Measurements from ENCODE around the gene DNAH14. TPM values are rescaled to one million over a fixed set of nuclear protein-coding genes. Genes with fewer than 3 reads are reported as not detected.

Gene DNAH14
- total RNA-seq, 1 experiment from 2014 or later: 39.7 TPM

DNA sequence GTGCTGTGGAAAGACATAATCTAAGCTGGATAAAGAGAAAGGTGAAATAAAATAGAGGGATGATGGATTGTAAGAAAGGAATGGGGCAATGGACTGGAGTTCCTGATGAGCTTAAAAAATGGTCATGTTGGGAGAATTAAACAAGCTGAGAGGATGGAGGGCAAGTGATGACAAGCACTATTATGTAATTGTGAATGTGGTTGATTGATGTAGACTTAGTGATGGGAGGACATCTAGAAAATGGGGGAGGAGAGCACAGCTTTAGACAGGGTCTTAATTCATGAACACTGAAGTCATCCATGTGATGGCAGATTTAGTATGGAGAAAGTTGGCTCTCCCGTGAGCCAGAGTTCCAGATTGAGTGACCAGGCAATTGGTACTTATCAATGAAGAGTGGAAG is 29.0 kb downstream of the DNAH14 start:
- H3K23me2 ChIP-seq (ENCODE audit: insufficient read length, low read depth, low read length, poor library complexity, severe bottlenecking): no peaks in the 10 kb centered on the region
- no peak overlapping the region for H2BK120ac ChIP-seq (ENCODE audit: low read depth, low read length, poor library complexity, severe bottlenecking)
- no peak overlapping the region for H3K18ac ChIP-seq (ENCODE audit: insufficient read length, low read depth, low read length)
- no peaks in the 10 kb centered on the region for H4K20me1 ChIP-seq (ENCODE audit: control insufficient read depth, insufficient read depth, insufficient read length)
- no peaks in the 10 kb centered on the region for H3K27me3 ChIP-seq (ENCODE audit: insufficient read depth, low read length)
- H3K79me1 ChIP-seq (ENCODE audit: insufficient read depth, low read depth, low read length, poor library complexity, severe bottlenecking): no peaks in the 10 kb centered on the region
- no peak overlapping the region for H3K4me3 Mint-ChIP-seq
- no peak overlapping the region for H3K23ac ChIP-seq (ENCODE audit: insufficient read length, low read depth, low read length)
- H2AFZ ChIP-seq (ENCODE audit: low read length): no peak overlapping the region
- H4K91ac ChIP-seq (ENCODE audit: insufficient read length, low read depth, low read length): no peak overlapping the region
- H3K27ac ChIP-seq (ENCODE audit: insufficient read length, low read depth, low read length): no peak overlapping the region
- no peak overlapping the region for H3K4me2 ChIP-seq (ENCODE audit: insufficient read depth, insufficient read length, low read length)
- no peaks in the 10 kb centered on the region for H3K9me3 ChIP-seq (ENCODE audit: control insufficient read depth, low read depth, low read length)
- H3K4ac ChIP-seq (ENCODE audit: low read depth, low read length): no peak overlapping the region
- no peaks in the 10 kb centered on the region for H3K4me1 Mint-ChIP-seq
- H3K36me3 Mint-ChIP-seq (ENCODE audit: insufficient read depth in 1 of 3, low read depth in 3 of 3): peaks cover 0 to 4% (median 0%) of the 10 kb centered on the region in 3 experiments; a peak in 3 of 7 replicates
- no peak overlapping the region for H2BK15ac ChIP-seq (ENCODE audit: low read depth, low read length)
- H3K27me3 Mint-ChIP-seq (ENCODE audit: low read depth): no peaks in the 10 kb centered on the region
- no peak overlapping the region for H2BK12ac ChIP-seq (ENCODE audit: insufficient read length, low read depth, low read length)
- WGBS (ENCODE audit: extremely low coverage, insufficient read length, low lambda C conversion rate): no CpG with 5 or more reads among the region's 1 CpG
- no peak for DNase-seq
- H3K27ac Mint-ChIP-seq: no peak overlapping the region
- H4K5ac ChIP-seq (ENCODE audit: insufficient read length, low read depth, low read length): no peak overlapping the region
- H3T11ph ChIP-seq (ENCODE audit: low read length): no peak overlapping the region
- no peak overlapping the region for H3K56ac ChIP-seq (ENCODE audit: insufficient read length, low read depth, low read length)
- H3K9ac ChIP-seq (ENCODE audit: extremely low read depth, insufficient read length, low read length): no peak overlapping the region
- no peaks in the 10 kb centered on the region for H3K9me3 Mint-ChIP-seq
- H2BK5ac ChIP-seq (ENCODE audit: insufficient read length, low read length): no peak overlapping the region
- H3K4me1 ChIP-seq (ENCODE audit: insufficient read depth, low read length): no peaks in the 10 kb centered on the region
- TF ChIP-seq, protein P1, sequence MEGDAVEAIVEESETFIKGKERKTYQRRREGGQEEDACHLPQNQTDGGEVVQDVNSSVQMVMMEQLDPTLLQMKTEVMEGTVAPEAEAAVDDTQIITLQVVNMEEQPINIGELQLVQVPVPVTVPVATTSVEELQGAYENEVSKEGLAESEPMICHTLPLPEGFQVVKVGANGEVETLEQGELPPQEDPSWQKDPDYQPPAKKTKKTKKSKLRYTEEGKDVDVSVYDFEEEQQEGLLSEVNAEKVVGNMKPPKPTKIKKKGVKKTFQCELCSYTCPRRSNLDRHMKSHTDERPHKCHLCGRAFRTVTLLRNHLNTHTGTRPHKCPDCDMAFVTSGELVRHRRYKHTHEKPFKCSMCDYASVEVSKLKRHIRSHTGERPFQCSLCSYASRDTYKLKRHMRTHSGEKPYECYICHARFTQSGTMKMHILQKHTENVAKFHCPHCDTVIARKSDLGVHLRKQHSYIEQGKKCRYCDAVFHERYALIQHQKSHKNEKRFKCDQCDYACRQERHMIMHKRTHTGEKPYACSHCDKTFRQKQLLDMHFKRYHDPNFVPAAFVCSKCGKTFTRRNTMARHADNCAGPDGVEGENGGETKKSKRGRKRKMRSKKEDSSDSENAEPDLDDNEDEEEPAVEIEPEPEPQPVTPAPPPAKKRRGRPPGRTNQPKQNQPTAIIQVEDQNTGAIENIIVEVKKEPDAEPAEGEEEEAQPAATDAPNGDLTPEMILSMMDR (conservative IDR thresholded peaks at IDR 0.05): no peak
- no peaks in the 10 kb centered on the region for H3K79me2 ChIP-seq (ENCODE audit: insufficient read depth, low read length)
- H2AK5ac ChIP-seq (ENCODE audit: insufficient read length, low read length): no peak overlapping the region
- H4K8ac ChIP-seq (replicated peaks; ENCODE audit: insufficient read length, low read depth, low read length): no peak overlapping the region
- no peak overlapping the region for H2BK20ac ChIP-seq (ENCODE audit: low read depth, low read length, poor library complexity, severe bottlenecking)
- H3K14ac ChIP-seq (ENCODE audit: insufficient read depth, low read length): no peak overlapping the region
